Fibroblast of lung (primary cell): ENCODE results near the gene CTSZ. TPM values are rescaled to one million over a fixed set of nuclear protein-coding genes. Genes with fewer than 3 reads are reported as not detected.

ENCODE experiments used
- DNase-seq, 2 donors: peaks; one replicate each; pipeline versions ENCODE4 v3.0.0 to v3.0.0-alpha.2; 2010; ENCODE audit warnings: low read depth in 2 of 2
- H2AFZ ChIP-seq: 2 replicates; pipeline ENCODE4 v1.5.1; 2012; ENCODE audit warnings: low read length, control low read depth, inconsistent platforms
- H3K27ac ChIP-seq: 2 replicates; pipeline ENCODE4 v1.5.1; 2011; ENCODE audit warnings: low read length, control low read depth; ENCODE audit not compliant: insufficient read depth
- H3K27me3 ChIP-seq: 2 replicates; pipeline ENCODE4 v1.5.1; 2011; ENCODE audit warnings: mild to moderate bottlenecking, low read length; ENCODE audit not compliant: control insufficient read depth, insufficient read depth
- H3K36me3 ChIP-seq: 2 replicates; pipeline ENCODE4 v1.5.1; 2011; ENCODE audit warnings: low read length; ENCODE audit not compliant: control insufficient read depth, insufficient read depth
- H3K4me1 ChIP-seq: 2 replicates; pipeline ENCODE4 v1.5.1; 2011; ENCODE audit warnings: low read length; ENCODE audit not compliant: control insufficient read depth, insufficient read depth; ENCODE audit errors: extremely low read depth
- H3K4me2 ChIP-seq: 2 replicates; pipeline ENCODE4 v1.5.1; 2011; ENCODE audit warnings: low read length, control low read depth; ENCODE audit not compliant: insufficient read depth; ENCODE audit errors: extremely low read depth
- H3K4me3 ChIP-seq, 4 experiments: fragments of 200-600 bp in 1 of 4; sonication (generic) in 1 of 4; replicated peaks in 1 of 4; 2 replicates each; pipeline ENCODE4 v1.5.1; 2011 to 2016; ENCODE audit warnings: low read length in 4 of 4, low read depth in 3 of 4, mild to moderate bottlenecking in 3 of 4, control low read depth in 2 of 4, inconsistent platforms in 1 of 4, mixed read lengths in 1 of 4; ENCODE audit not compliant: insufficient read depth in 1 of 4; ENCODE audit errors: control extremely low read depth in 1 of 4
- H3K79me2 ChIP-seq: 2 replicates; pipeline ENCODE4 v1.5.1; 2012; ENCODE audit warnings: mild to moderate bottlenecking, low read length, inconsistent platforms; ENCODE audit not compliant: control insufficient read depth, insufficient read depth
- H3K9ac ChIP-seq: 2 replicates; pipeline ENCODE4 v1.5.1; 2011; ENCODE audit warnings: mild to moderate bottlenecking, low read length, control low read depth; ENCODE audit not compliant: insufficient read depth
- H3K9me3 ChIP-seq: 2 replicates; pipeline ENCODE4 v1.5.1; 2012; ENCODE audit warnings: low read depth, low read length; ENCODE audit not compliant: control insufficient read depth, insufficient read depth
- H4K20me1 ChIP-seq: 2 replicates; pipeline ENCODE4 v1.5.1; 2011; ENCODE audit warnings: low read length; ENCODE audit not compliant: control insufficient read depth, insufficient read depth; ENCODE audit errors: extremely low read depth
- CTCF ChIP-seq, 2 donors: IDR thresholded peaks in 1 of 2; conservative IDR thresholded peaks in 1 of 2; 1 replicate in 1 of 2; 2 replicates in 1 of 2; pipeline ENCODE4 v1.5.1; 2011 to 2012; ENCODE audit warnings: low read length in 2 of 2, control low read depth in 1 of 2, inconsistent platforms in 1 of 2, low read depth in 1 of 2, mild to moderate bottlenecking in 1 of 2
- EZH2 ChIP-seq: IDR thresholded peaks from 2 replicates; pipeline ENCODE4 v1.5.1; 2012; ENCODE audit warnings: low read length, control low read depth, mild to moderate bottlenecking; ENCODE audit errors: missing control alignments
- polyA minus RNA-seq: library from RNA; depleted of rRNA, polyadenylated mRNA; stranded (reverse); fragments of >200 nt; gene quantifications from 2 replicates; pipeline ENCODE4 v1.2.3, GENCODE V29; 2011; ENCODE audit warnings: low replicate concordance
- polyA plus RNA-seq, 2 donors: library from polyadenylated mRNA; depleted of rRNA in 1 of 2; stranded (reverse) in 1 of 2; unstranded in 1 of 2; fragments of >200 nt; gene quantifications; 2 replicates each; pipeline ENCODE4 v1.2.1, GENCODE V29; 2011 to 2012; ENCODE audit warnings: missing spikeins in 1 of 2
- total RNA-seq: library from RNA; depleted of rRNA; stranded (reverse); fragments of >200 nt; gene quantifications from 2 replicates; pipeline ENCODE4 v1.2.1, GENCODE V29; 2014

The CTSZ gene
- total RNA-seq (128 and 250 TPM in 2 replicates), polyA plus RNA-seq (201 and 208 TPM in 2 replicates), polyA minus RNA-seq (76.8 and 116 TPM in 2 replicates)
- 227 and 242 TPM in 2 replicates for polyA plus RNA-seq (2012)

GRCh38 chr20:59006864-59007664 is at the start of gene CTSZ:
Gene CTSZ, minus strand, starts transcription at chr20:59007254. Its CDS starts 126 bp downstream, at chr20:59007128.
- peak within 1 kb of the TSS; percentile 99 for H3K4me2 ChIP-seq
- DNase-seq: peak; percentile 25 to 29
- H3K9ac ChIP-seq: peak within 1 kb of the TSS; percentile 72
- TF ChIP-seq EZH2 (no peak), CTCF (conservative IDR thresholded peaks at IDR 0.05 in 1 of 2, IDR thresholded peaks at IDR 0.05 in 1 of 2; ENCODE audit: low read depth in 1 of 2, low read length in 2 of 2) (no peak)
- no peaks in the 10 kb centered on the region for H3K27me3 ChIP-seq
- no peaks in the 10 kb centered on the region for H3K9me3 ChIP-seq
- peak within 1 kb of the TSS; percentile 19 for H2AFZ ChIP-seq
- H3K27ac ChIP-seq: peak within 1 kb of the TSS; percentile 77
- H3K79me2 ChIP-seq: peaks cover 10% of the 10 kb centered on the region
- H4K20me1 ChIP-seq: no peaks in the 10 kb centered on the region
- peak within 1 kb of the TSS; percentile 64 to 92 (median 74) for H3K4me3 ChIP-seq
- no peaks in the 10 kb centered on the region for H3K36me3 ChIP-seq
- H3K4me1 ChIP-seq: peaks cover 19% of the 10 kb centered on the region

GRCh38 chr20:59055302-59055701 is 48.2 kb upstream of the CTSZ start:
- TF ChIP-seq EZH2: no peak
- TF ChIP-seq CTCF (conservative IDR thresholded peaks at IDR 0.05 in 1 of 2, IDR thresholded peaks at IDR 0.05 in 1 of 2; ENCODE audit: low read depth in 1 of 2, low read length in 2 of 2): peak; percentile 38 to 62
- no peak overlapping the region for H2AFZ ChIP-seq
- no peaks in the 10 kb centered on the region for H3K36me3 ChIP-seq
- H3K4me2 ChIP-seq: no peak overlapping the region
- H3K4me1 ChIP-seq: no peaks in the 10 kb centered on the region
- H3K9ac ChIP-seq: no peak overlapping the region
- H3K4me3 ChIP-seq: no peak overlapping the region
- H3K9me3 ChIP-seq: no peaks in the 10 kb centered on the region
- peak in 1 of 2 donors; percentile 47 for DNase-seq
- H4K20me1 ChIP-seq: no peaks in the 10 kb centered on the region
- peaks cover 5% of the 10 kb centered on the region for H3K27me3 ChIP-seq
- H3K79me2 ChIP-seq: no peaks in the 10 kb centered on the region
- no peak overlapping the region for H3K27ac ChIP-seq

DNA sequence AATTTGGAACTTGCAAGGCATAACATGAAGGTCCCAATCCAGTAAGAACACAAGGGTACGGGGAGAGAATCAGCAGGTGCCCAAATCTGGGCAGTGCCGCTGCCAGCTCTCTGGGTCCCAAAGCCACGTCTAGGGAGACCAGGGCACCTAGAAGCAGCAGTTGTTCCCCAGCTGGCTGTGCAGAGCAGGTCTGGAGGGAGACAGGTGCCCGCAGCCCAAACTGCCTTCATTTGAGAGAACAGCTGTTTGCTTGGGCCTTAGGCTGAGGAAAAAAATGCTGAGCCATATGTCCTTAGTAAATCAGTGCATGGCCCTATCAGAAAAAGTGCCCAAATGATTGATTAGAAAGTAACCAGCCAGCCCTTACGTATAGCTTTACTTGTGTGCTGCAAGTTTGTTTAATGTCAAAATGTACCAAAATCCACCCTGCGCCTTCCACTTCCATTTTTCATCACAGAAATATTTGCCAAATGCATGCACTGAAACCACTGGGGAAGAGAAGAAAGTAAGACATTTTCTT is 44.7 kb upstream of the CTSZ start:
- H3K4me2 ChIP-seq: no peak overlapping the region
- H3K4me1 ChIP-seq: peaks cover 2% of the 10 kb centered on the region
- H3K4me3 ChIP-seq: no peak overlapping the region
- TF ChIP-seq EZH2 (no peak), CTCF (conservative IDR thresholded peaks at IDR 0.05 in 1 of 2, IDR thresholded peaks at IDR 0.05 in 1 of 2; ENCODE audit: low read depth in 1 of 2, low read length in 2 of 2) (no peak)
- no peaks in the 10 kb centered on the region for H3K9me3 ChIP-seq
- no peak overlapping the region for H2AFZ ChIP-seq
- no peak for DNase-seq
- H3K79me2 ChIP-seq: no peaks in the 10 kb centered on the region
- H3K36me3 ChIP-seq: no peaks in the 10 kb centered on the region
- peaks cover 11% of the 10 kb centered on the region for H3K27me3 ChIP-seq
- H4K20me1 ChIP-seq: no peaks in the 10 kb centered on the region
- H3K27ac ChIP-seq: no peak overlapping the region
- no peak overlapping the region for H3K9ac ChIP-seq
